ENCODE data around the gene CAV2. TPM values are rescaled to one million over a fixed set of nuclear protein-coding genes. Genes with fewer than 3 reads are reported as not detected.

Gene CAV2
- total and polyA plus RNA-seq, 2 of the 8 experiments (the other 6 are each of a cell fraction or from before 2014, with no cell fraction given) = 2.8 to 4.7 TPM

- H3K79me2 ChIP-seq (ENCODE audit: control insufficient read depth in 1 of 2, insufficient read depth in 2 of 2, low read length in 2 of 2) = no peaks in the 10 kb centered on the region
- ChIA-PET POLR2A (ENCODE audit: partially characterized antibody) (no interaction called here), CTCF (ENCODE audit: partially characterized antibody) (interaction anchor here (4.3 kb wide), 1 partner anchor 9 kb away, joined by 22 read pairs; the partner anchor contains the start of gene CAV1)
- no peak overlapping the region for H2BK5ac ChIP-seq (ENCODE audit: low read depth, low read length)
- H3K4ac ChIP-seq (replicated peaks; ENCODE audit: insufficient read length, low read depth, low read length) = no peak overlapping the region
- no peaks in the 10 kb centered on the region for H3K27me3 ChIP-seq (replicated peaks in 1 of 4; ENCODE audit: control insufficient read depth in 3 of 4, extremely low read depth in 1 of 4, insufficient read depth in 3 of 4, low read length in 3 of 4)
- WGBS, 2 experiments (ENCODE audit: extremely low coverage in 1 of 2, insufficient coverage in 1 of 2, insufficient read length in 1 of 2, insufficient replicate concordance in 2 of 2, low coverage in 1 of 2, low lambda C conversion rate in 2 of 2, missing lambda C conversion rate in 1 of 2) = 92% methylated on average over 2 of the region's 2 CpGs; no CpG with 5 or more reads in 1 of the 2 experiments
- no peak overlapping the region for H3K4me3 ChIP-seq (ENCODE audit: extremely low read depth in 1 of 4, insufficient read depth in 2 of 4, low read depth in 3 of 4, low read length in 4 of 4)
- H3K27ac ChIP-seq (ENCODE audit: low read depth, low read length) = no peak overlapping the region
- no peak overlapping the region for H2BK120ac ChIP-seq (replicated peaks; ENCODE audit: low read depth, low read length)
- H3K23ac ChIP-seq (ENCODE audit: insufficient read length) = no peak overlapping the region
- H2BK12ac ChIP-seq (ENCODE audit: low read depth, low read length) = no peak overlapping the region
- no peaks in the 10 kb centered on the region for H4K20me1 ChIP-seq (replicated peaks in 1 of 2; ENCODE audit: control insufficient read depth in 1 of 2, insufficient read depth in 2 of 2, low read length in 2 of 2)
- H4K8ac ChIP-seq (ENCODE audit: extremely low read depth, insufficient read depth, low read length) = no peak overlapping the region
- no peak overlapping the region for H4K91ac ChIP-seq (replicated peaks; ENCODE audit: insufficient read length, low read length)
- H3K23me2 ChIP-seq (ENCODE audit: low read depth, low read length) = no peaks in the 10 kb centered on the region
- H2BK20ac ChIP-seq (ENCODE audit: low read length) = no peak overlapping the region
- no peak for DNase-seq (ENCODE audit: low read depth in 1 of 2, low spot score in 2 of 2)
- H3K56ac ChIP-seq (replicated peaks; ENCODE audit: insufficient read length, low read depth, low read length) = no peak overlapping the region
- H3K9ac ChIP-seq (replicated peaks in 1 of 4; ENCODE audit: extremely low read depth in 1 of 4, low read depth in 3 of 4, low read length in 3 of 4) = no peak overlapping the region
- no peak overlapping the region for H2AFZ ChIP-seq (ENCODE audit: low read length)
- H3K36me3 ChIP-seq (ENCODE audit: control insufficient read depth in 2 of 4, insufficient read depth in 4 of 4, low read length in 3 of 4) = no peaks in the 10 kb centered on the region
- H3K79me1 ChIP-seq (ENCODE audit: low read depth, low read length) = no peaks in the 10 kb centered on the region; the same call in 1 of the 2 replicates
- no peak overlapping the region for H2AK5ac ChIP-seq (ENCODE audit: low read depth, low read length)
- peaks cover 0 to 2% (median 0%) of the 10 kb centered on the region in 4 experiments; a peak in 1 of 7 replicates for H3K4me1 ChIP-seq (replicated peaks in 1 of 4; ENCODE audit: control insufficient read depth in 3 of 4, insufficient read depth in 4 of 4, low read length in 3 of 4)
- no peak overlapping the region for H4K5ac ChIP-seq (ENCODE audit: insufficient read length, low read depth, low read length)
- H3K14ac ChIP-seq (ENCODE audit: insufficient read length) = no peak overlapping the region
- no peak for FAIRE-seq
- H3K9me3 ChIP-seq (ENCODE audit: insufficient read depth in 2 of 2, low read depth in 1 of 2, low read length in 1 of 2) = no peaks in the 10 kb centered on the region
- no peak overlapping the region for H2BK15ac ChIP-seq (ENCODE audit: low read length)
- no peak overlapping the region for H3K4me2 ChIP-seq (ENCODE audit: insufficient read depth in 1 of 2, low read depth in 2 of 2, low read length in 2 of 2)
- H3K18ac ChIP-seq (ENCODE audit: extremely low read depth, low read length) = no peak overlapping the region
- TF ChIP-seq RXRA (IDR thresholded peaks at IDR 0.05; ENCODE audit: insufficient read depth, low read depth, low read length) (no peak), TEAD4 (IDR thresholded peaks at IDR 0.05; ENCODE audit: low read depth, low read length) (no peak), RNF2 (IDR thresholded peaks at IDR 0.05; ENCODE audit: borderline replicate concordance, low read depth, low read length, missing control alignments, poor library complexity, severe bottlenecking) (no peak), ATF2 (IDR thresholded peaks at IDR 0.05; ENCODE audit: low read length) (no peak), BCL11A (IDR thresholded peaks at IDR 0.05; ENCODE audit: low read depth in 2 of 2, low read length in 2 of 2) (no peak), CBX5 (IDR thresholded peaks at IDR 0.05; ENCODE audit: low read depth, low read length) (no peak), CBX8 (IDR thresholded peaks at IDR 0.05; ENCODE audit: borderline replicate concordance, low read depth, low read length) (no peak), BACH1 (IDR thresholded peaks at IDR 0.05; ENCODE audit: low read length) (no peak), ZNF274 (IDR thresholded peaks at IDR 0.05; ENCODE audit: borderline replicate concordance, extremely low read depth, low read length) (no peak), TCF12 (IDR thresholded peaks at IDR 0.05; ENCODE audit: low read depth, low read length) (no peak), JUND (IDR thresholded peaks at IDR 0.05; ENCODE audit: low read length) (no peak), HDAC6 (IDR thresholded peaks at IDR 0.05; ENCODE audit: low read depth, low read length) (no peak), CREB1 (IDR thresholded peaks at IDR 0.05) (no peak)
These were observed 35.3 kb downstream of the CAV2 start for GRCh38 chr7:116534790-116535189.
